HG03378 (cell line): ENCODE data around the gene DPEP3.

Experiments used
- ATAC-seq: cut with Tn5 transposase; IDR thresholded peaks from one replicate; pipeline ENCODE4 v1.9.1; 2021; ENCODE audit warnings: mild to moderate bottlenecking, moderate library complexity; ENCODE audit not compliant: unreplicated experiment

Gene DPEP3

DNA sequence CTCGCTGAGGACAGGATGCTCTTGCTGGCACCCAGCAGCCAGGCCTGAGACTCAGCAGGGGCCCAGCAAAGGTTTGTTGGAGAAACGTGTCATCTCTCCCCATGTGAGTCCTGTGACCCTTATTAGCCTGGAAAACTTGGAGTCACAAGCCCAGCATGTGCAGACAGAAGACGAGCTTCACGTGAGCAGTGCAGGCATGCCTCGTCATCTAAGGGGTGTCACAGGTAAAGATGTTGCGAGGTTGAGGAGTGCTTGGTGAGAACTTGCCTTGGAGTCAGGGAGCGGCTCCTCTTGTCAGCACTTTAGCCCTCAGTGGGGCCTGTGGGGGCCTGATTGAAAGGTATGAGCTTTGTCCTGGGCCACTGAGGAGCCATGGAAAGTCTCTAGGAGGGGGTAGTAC lies 46.5 kb downstream of the DPEP3 start:
- no peak for ATAC-seq

DNA sequence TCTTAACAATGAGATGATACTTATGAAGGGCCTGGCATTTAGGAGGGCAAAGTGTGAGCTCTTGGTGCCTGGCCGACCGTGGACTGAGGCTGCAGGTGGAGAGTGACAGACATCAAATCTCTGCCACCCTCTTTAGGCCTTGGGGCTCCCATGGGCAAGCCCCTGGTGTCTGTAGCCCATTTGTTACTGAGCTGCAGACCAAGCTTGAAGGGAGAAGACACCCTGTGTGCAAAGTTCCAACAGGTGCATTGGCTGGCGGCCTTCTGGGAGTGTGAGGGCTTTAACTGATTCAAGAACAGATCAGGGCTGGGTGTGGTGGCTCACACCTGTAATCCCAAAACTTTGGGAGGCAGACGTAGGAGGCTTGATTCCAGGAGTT lies 47.8 kb downstream of the DPEP3 start:
- no peak for ATAC-seq

DNA sequence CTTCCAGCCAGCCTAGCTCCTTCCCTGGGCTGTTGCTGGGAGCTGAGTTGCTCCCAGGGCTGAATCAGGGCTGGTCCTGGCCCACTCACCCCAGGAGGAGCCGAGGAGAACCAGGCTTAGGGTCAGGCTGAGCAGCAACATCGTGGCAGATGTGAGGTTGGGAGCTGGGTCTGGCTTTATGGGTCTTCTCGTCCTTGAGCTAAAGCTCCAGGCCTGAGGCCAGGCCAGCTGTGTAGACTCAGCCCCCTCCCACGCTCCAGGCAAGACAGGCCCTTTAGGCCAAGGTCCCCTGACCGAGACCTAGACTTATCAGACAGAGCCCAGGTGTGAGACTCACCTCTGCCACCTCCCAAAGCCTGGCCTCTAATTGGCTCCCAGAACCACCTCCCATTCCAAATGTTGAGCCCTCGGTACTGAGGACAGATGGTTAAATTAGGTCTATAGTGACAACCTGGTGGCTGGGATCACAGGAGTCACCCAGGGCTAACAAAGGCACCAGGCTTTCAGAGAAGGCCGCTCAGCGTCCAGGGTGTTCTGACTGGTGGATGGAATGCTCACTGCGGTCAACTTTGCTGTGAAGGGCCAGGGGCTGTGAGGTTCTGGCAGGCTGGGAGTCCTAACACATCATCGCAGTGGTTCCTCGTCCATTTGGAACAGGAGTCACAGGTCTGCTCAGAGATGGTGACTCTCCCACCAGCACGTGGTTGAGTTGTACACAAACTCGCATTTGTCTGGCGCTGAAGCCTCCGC lies 48.4 kb downstream of the DPEP3 start, which contains the start of gene CTRL:
Gene CTRL, minus strand, starts transcription at position 151 of the 750 bp plus-strand sequence. Its CDS starts 10 bp downstream, at position 141.
- ATAC-seq, result no peak

DNA sequence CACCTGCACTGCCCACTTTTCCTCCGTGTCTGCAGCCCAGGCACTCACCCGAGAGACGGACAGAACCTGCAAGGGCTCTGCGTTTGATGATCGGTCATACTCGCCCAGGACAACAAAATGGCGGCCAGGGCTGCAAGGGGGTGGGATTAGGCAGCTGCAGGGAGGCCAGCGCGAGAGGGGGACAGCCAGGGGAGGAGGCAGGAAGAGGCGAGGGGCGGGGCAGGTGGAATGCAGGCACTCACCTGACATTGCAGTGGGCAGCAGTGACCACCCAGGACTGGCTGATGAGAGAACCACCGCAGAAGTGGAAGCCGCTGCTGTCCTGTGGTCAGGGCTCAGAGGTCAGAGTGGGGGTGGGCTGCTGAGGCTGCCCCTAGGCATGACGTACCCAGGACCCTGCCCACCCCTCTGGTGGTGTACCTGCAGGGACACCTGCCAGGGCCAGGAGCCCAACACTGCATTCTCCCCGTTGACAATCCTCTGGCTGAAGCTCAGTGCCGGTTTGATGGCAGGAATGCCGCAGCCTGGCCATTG lies 49.6 kb downstream of the DPEP3 start:
- ATAC-seq, result no peak

DNA sequence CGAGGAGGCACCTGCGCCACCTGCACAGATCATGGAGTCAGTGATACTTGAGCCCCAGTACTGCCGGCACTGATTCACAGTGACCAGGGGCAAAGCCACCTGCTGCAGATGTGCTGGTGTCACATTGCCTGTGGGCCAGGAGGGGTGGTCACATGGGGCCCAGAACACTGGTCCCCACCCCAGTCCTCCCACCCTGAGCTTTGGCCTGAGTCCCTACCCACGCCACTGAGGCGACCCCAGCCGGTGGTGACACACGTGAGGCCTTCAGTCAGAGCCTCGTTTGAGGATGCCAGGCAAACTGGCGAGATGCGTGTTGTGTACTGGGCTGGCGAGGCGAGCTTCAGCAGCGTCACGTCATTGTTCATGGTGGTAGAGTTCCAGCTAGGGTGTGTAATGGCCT lies 50.1 kb downstream of the DPEP3 start:
- no peak for ATAC-seq

DNA sequence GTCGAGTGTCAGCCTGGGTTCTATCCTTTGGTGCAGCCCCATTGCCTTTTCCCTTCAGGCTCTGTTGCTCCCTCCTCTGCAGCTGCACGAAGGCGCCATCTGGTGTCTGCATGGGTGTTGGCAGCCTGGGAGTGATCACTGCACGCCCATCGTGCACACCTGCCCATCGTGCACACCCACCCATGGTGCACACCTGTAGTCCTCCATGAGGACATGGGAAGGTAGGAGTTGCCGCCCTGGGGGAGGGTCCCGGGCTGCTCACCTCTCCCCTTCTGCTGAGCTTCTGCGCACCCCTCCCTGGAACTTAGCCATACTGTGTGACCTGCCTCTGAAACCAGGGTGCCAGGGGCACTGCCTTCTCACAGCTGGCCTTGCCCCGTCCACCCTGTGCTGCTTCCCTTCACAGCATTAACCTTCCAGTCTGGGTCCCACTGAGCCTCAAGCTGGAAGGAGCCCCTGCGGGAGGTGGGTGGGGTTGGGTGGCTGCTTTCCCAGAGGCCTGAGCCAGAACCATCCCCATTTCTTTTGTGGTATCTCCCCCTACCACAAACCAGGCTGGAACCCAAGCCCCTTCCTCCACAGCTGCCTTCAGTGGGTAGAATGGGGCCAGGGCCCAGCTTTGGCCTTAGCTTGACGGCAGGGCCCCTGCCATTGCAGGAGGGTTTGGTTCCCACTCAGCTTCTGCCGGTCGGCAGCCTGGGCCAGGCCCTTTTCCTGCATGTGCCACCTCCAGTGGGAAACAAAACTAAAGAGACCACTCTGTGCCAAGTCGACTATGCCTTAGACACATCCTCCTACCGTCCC lies 51.5 kb downstream of the DPEP3 start:
- ATAC-seq, result no peak

DNA sequence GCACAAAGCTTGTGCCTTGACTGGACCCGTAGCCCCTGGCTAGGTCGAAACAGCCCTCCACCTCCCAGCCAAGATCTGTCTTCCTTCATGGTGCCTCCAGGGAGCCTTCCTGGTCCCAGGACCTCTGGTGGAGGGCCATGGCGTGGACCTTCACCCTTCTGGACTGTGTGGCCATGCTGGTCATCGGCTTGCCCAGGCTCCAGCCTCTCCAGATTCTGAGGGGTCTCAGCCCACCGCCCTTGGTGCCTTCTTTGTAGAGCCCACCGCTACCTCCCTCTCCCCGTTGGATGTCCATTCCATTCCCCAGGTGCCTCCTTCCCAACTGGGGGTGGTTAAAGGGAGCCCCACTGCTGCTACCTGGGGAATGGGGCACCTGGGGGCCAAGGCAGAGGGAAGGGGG lies 52.2 kb downstream of the DPEP3 start:
- no peak for ATAC-seq

DNA sequence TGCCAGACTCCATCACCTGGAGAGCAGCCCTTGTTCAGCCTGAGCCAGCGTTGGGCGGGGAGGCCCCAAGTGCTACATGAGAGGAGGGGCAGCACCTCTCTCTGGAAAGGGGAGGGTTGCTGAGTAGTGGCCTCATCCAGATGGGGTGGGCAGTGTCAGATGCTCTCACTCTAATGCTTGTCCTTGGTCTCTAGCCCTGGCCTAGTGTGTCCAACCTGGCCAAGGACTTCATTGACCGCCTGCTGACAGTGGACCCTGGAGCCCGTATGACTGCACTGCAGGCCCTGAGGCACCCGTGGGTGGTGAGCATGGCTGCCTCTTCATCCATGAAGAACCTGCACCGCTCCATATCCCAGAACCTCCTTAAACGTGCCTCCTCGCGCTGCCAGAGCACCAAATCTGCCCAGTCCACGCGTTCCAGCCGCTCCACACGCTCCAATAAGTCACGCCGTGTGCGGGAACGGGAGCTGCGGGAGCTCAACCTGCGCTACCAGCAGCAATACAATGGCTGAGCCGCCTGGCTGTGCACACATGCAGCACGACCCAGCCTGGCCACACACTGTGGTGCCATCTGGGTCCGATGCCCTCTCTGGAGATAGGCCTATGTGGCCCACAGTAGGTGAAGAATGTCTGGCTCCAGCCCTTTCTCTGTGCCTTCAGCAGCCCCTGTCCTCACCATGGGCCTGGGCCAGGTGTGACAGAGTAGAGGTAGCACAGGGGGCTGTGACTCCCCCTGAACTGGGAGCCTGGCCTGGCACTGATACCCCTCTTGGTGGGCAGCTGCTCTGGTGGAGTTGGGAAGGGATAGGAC lies 53.0 kb downstream of the DPEP3 start:
- no peak for ATAC-seq

DNA sequence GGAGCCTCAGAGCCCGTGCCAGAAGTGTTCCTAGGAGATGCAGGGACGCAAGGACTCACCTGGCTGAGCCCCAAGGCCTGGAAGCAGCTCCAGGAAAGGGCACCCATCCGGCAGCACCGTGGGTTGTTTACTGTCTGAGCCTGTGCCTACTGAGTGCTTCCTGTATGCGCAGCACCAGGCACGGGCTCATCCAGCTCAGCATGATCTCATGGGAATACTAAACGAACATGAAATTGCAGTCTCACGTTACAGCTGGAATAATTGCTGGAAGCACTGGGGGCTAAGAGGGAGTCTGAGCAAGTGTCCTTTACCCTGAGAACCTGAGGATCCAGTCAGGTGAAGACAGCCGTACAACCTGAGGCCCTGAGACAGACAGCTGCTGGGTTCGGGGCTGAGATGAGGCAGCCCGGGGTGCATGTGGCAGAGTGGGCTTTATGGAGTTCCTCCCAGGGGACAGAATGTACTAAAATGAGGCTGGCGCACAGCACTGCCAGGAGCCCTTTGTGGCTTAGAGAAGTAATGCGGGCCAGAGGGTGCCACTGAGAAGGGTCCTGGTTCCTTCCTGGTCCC lies 54.0 kb downstream of the DPEP3 start:
- ATAC-seq, result no peak
